OCI-LY3 (cell line): ENCODE data around the gene PDCD2L.

Experiments used
- CTCF ChIP-seq: fragments of 200-600, 300-600 bp; sonication (generic); IDR thresholded peaks from 2 replicates; pipeline ENCODE4 v1.5.1; 2014; ENCODE audit warnings: antibody characterized with exemption, low read length, low read depth
- EZH2phosphoT487 ChIP-seq: fragments of 200-600 bp; shearing (Covaris generic); IDR thresholded peaks from 2 replicates; pipeline ENCODE4 v1.6.1; 2018; ENCODE audit warnings: antibody characterized with exemption, mixed run types, low read depth

DNA sequence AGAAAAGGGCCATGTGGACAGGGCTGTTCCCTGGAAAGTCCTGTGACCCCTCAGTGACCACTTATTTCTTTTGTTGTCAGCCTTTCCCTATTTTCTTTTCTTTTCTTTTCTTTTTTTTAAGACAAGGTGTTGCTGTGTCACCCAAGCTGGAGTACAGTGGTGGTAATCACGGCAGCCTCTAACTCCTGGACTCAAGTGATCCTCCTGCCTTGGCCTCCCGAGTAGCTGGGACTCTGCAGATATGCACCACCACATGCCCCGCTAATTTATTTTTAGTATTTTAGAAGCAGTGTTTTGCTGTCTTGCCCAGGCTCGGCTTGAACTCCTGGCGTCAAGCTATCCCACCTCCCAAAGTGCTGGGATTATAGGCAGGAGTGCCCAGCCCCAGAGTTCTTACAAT, 40.3 kb upstream of the PDCD2L start:
- TF ChIP-seq CTCF: no peak
- no peak for TF ChIP-seq EZH2phosphoT487
